Measurements from ENCODE around the gene EIF4A3.

DNA sequence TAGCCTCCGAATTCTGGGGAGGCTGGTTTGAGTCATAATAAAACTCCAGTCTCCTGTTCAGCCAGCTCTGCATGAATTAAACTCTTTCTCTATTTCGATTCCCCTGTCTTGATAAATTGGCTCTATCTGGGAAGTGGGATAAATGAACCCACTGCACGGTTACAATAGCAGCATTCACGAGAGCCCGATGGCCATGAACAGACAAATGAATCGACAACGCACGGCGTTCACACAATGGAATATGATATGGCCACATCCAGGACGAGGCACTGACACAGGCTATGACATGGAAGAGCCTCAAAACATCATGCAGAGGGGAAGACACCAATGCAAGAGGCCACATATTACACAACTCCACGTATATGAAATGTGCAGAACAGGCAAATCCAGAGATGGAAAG, 17.3 kb upstream of the EIF4A3 start:
- TF ChIP-seq CTCF (IDR thresholded peaks at IDR 0.05), result no peak
- no peak for TF ChIP-seq POLR2A (IDR thresholded peaks at IDR 0.05)
- no peak for TF ChIP-seq EP300 (IDR thresholded peaks at IDR 0.05; ENCODE audit: low read depth)
- no peak for TF ChIP-seq POLR2AphosphoS5 (IDR thresholded peaks at IDR 0.05)

Data from transverse colon (tissue), 4 donors.